ENCODE data around the gene PCSK4. TPM values are rescaled to one million over a fixed set of nuclear protein-coding genes. Genes with fewer than 3 reads are reported as not detected.

Gene PCSK4
- total and polyA plus RNA-seq, 10 of the 15 experiments (the other 5 are each of a cell fraction or from before 2014, with no cell fraction given): 0.27 to 0.99 (median 0.40) TPM; not detected in 3

DNA sequence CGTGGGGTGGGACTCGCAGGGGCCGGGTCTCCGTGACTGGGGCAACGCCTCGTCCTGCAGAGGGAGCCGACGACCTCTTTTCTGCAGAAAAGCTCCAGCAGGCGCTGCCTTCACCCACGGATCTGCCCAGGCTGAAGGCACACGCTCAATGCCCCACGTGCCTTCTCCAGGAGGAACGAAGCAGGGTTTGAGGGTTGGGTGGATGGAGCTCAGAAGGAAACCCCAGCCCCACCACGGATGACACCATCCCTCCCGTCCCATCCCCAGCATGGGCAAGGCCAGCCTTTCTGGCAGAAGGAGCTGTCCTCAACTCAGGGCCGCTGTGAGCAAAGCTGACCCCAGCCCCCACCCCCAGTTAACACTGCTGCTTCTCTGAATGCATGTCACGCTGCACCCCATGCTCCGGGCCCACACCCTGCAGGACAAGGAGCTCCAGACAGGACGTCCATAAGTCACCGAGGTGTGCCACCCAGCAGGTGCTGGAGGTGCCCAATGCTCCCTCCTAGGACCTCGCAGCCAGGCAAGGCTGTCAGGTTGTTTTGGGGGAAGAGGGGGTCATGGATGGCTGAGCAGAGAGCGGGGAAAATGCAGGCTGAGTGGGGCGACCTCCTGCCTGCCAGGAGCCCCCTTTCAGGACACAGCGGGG lies 18.5 kb downstream of the PCSK4 start (continued):
- TF ChIP-seq, protein P1, sequence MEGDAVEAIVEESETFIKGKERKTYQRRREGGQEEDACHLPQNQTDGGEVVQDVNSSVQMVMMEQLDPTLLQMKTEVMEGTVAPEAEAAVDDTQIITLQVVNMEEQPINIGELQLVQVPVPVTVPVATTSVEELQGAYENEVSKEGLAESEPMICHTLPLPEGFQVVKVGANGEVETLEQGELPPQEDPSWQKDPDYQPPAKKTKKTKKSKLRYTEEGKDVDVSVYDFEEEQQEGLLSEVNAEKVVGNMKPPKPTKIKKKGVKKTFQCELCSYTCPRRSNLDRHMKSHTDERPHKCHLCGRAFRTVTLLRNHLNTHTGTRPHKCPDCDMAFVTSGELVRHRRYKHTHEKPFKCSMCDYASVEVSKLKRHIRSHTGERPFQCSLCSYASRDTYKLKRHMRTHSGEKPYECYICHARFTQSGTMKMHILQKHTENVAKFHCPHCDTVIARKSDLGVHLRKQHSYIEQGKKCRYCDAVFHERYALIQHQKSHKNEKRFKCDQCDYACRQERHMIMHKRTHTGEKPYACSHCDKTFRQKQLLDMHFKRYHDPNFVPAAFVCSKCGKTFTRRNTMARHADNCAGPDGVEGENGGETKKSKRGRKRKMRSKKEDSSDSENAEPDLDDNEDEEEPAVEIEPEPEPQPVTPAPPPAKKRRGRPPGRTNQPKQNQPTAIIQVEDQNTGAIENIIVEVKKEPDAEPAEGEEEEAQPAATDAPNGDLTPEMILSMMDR (IDR thresholded peaks at IDR 0.05 in 2 of 3, conservative IDR thresholded peaks at IDR 0.05 in 1 of 3; ENCODE audit: control insufficient read depth in 2 of 3, extremely low read depth in 1 of 3, insufficient read depth in 1 of 3, low read depth in 3 of 3, low read length in 3 of 3): 0 out of 6 replicates have a peak, but pooled peaks of 2 of the 3 experiments have one; percentile 6

DNA sequence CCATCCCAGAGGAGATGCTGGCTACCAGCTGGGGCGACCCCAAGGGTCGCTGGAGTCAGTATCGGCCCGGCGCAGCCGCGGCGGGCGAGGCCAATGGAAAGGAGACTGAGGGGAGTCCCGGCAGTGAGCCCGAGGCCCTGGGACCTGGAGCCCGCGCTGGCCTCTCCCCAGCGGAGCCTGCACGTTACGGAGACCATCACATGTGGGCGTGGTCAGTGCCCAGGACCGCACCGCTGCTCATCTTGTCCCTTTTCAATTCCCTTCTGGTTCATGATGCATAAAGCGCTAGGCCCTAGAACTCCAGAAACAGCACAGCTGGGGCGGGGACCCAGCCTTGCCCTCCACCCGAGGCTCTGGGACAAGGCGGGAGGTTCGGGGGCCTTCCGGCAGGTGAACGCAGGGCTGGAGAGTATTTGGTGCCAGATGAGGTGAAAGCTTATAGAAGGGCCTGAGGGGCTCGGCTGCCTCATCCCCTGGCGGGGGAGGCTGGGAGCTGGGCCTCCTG lies 19.1 kb downstream of the PCSK4 start:
- no TSS peak for BruUV-seq (replicated peaks)
- no peak overlapping the region for H2AFZ ChIP-seq (ENCODE audit: control insufficient read depth, low read depth, low read length)
- peak; percentile 61 for TF ChIP-seq POLR2A (IDR thresholded peaks at IDR 0.05; ENCODE audit: low read depth, low read length)
- TF ChIP-seq, protein P2, sequence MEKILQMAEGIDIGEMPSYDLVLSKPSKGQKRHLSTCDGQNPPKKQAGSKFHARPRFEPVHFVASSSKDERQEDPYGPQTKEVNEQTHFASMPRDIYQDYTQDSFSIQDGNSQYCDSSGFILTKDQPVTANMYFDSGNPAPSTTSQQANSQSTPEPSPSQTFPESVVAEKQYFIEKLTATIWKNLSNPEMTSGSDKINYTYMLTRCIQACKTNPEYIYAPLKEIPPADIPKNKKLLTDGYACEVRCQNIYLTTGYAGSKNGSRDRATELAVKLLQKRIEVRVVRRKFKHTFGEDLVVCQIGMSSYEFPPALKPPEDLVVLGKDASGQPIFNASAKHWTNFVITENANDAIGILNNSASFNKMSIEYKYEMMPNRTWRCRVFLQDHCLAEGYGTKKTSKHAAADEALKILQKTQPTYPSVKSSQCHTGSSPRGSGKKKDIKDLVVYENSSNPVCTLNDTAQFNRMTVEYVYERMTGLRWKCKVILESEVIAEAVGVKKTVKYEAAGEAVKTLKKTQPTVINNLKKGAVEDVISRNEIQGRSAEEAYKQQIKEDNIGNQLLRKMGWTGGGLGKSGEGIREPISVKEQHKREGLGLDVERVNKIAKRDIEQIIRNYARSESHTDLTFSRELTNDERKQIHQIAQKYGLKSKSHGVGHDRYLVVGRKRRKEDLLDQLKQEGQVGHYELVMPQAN (conservative IDR thresholded peaks at IDR 0.05): no peak
- 0 out of 2 replicates have a peak overlapping the region, but pooled peaks have one; percentile 30 for H3K4me2 ChIP-seq (ENCODE audit: control insufficient read depth, insufficient read depth)
- in situ Hi-C loops (cut with MboI): no loop called here
- no peak for DNase-seq (ENCODE audit: low read depth, low spot score)
- peaks cover 7% of the 10 kb centered on the region for H3K4me1 ChIP-seq (ENCODE audit: control insufficient read depth, insufficient read depth, low read length)
- ChIA-PET POLR2A (interaction anchor here (0.6 kb wide), 1 partner anchor 1905 kb away, joined by 8 read pairs; no protein-coding TSS in a partner anchor), CTCF (interaction anchor here (1.1 kb wide), 1 partner anchor 227 kb away, joined by 3 read pairs; no protein-coding TSS in a partner anchor), RAD21 (ENCODE audit: unreplicated experiment) (no interaction called here), SMC1A (ENCODE audit: uncharacterized antibody, unreplicated experiment) (interaction anchor here (0.6 kb wide), 1 partner anchor 161 kb away, joined by 3 read pairs; no protein-coding TSS in a partner anchor)
- 11% methylated on average over 28 of the region's 28 CpGs for WGBS (ENCODE audit: insufficient coverage, insufficient replicate concordance, low lambda C conversion rate, missing lambda C conversion rate)
- intact Hi-C loops (cut with micrococcal nuclease; ENCODE audit: unreplicated experiment): no loop called here
- no peak overlapping the region; the same call in 1 of the 2 replicates for H3K4me3 ChIP-seq
- no peak overlapping the region for H3K27ac ChIP-seq (ENCODE audit: control insufficient read depth, insufficient read depth)
- H3K36me3 ChIP-seq (ENCODE audit: control insufficient read depth in 2 of 2, insufficient read depth in 2 of 2, low read length in 1 of 2): no peaks in the 10 kb centered on the region
- H3K9me3 ChIP-seq (replicated peaks; ENCODE audit: control insufficient read depth, insufficient read depth, low read length): no peaks in the 10 kb centered on the region
- ATAC-seq: peak; percentile 53
- H3K9ac ChIP-seq (ENCODE audit: control insufficient read depth, insufficient read depth, low read length): no peak overlapping the region
- no peak for FAIRE-seq
- H3K27me3 ChIP-seq (replicated peaks in 1 of 2; ENCODE audit: control insufficient read depth in 2 of 2, insufficient read depth in 2 of 2, low read length in 1 of 2): peaks cover 10 to 27% of the 10 kb centered on the region in 2 experiments
- peaks cover 7% of the 10 kb centered on the region for H4K20me1 ChIP-seq (ENCODE audit: control insufficient read depth, insufficient read depth)
- no peaks in the 10 kb centered on the region for H3K79me2 ChIP-seq (ENCODE audit: control insufficient read depth, insufficient read depth, low read length)

Data from GM12878 (cell line).